Ascending aorta (tissue), 2 donors: ENCODE data around the gene UNC13A. TPM values are rescaled to one million over a fixed set of nuclear protein-coding genes. Genes with fewer than 3 reads are reported as not detected.

Experiments
- DNase-seq, 2 donors: peaks; one replicate each; pipeline ENCODE4 v3.0.0-alpha.2; 2019; ENCODE audit warnings: low spot score in 2 of 2
- H3K27ac ChIP-seq, 2 donors: fragments of 200-600 bp; sonication (generic); one replicate each; pipeline ENCODE4 v1.5.1; 2016 to 2017; ENCODE audit warnings: mild to moderate bottlenecking in 1 of 2
- H3K27me3 ChIP-seq: fragments of 200-600 bp; sonication (generic); one replicate; pipeline ENCODE4 v1.5.1; 2017
- H3K36me3 ChIP-seq, 2 donors: fragments of 200-600 bp; sonication (generic); one replicate each; pipeline ENCODE4 v1.5.1; 2016
- H3K4me1 ChIP-seq, 2 donors: fragments of 200-600 bp; sonication (generic); one replicate each; pipeline ENCODE4 v1.5.1; 2016 to 2017; ENCODE audit warnings: mild to moderate bottlenecking in 1 of 2
- H3K4me3 ChIP-seq, 2 donors: fragments of 200-600 bp; sonication (generic); one replicate each; pipeline ENCODE4 v1.5.1; 2016 to 2017; ENCODE audit warnings: mild to moderate bottlenecking in 1 of 2
- H3K9me3 ChIP-seq, 2 donors: fragments of 200-600 bp; sonication (generic); one replicate each; pipeline ENCODE4 v1.5.1; 2016
- CTCF ChIP-seq, 3 experiments: fragments of 200-600 bp in 2 of 3; fragments of 450-650 bp in 1 of 3; sonication (generic) in 2 of 3; IDR thresholded peaks; one replicate each; pipeline ENCODE4 v1.5.1; 2016 to 2019; ENCODE audit warnings: antibody characterized with exemption in 3 of 3, mild to moderate bottlenecking in 1 of 3, moderate library complexity in 1 of 3
- intact Hi-C: fragments of 100-400 bp; cut with DNase I; formaldehyde crosslinking; loops from one replicate; pipeline ENCODE4 v1.15.1; 2023
- total RNA-seq: library from RNA; depleted of rRNA; stranded (reverse); fragments of >200 nt; gene quantifications from one replicate; pipeline ENCODE4 v1.1.0, GENCODE V29; 2016

Gene UNC13A
- total RNA-seq, 1 donor from 2014 or later = 2.2 TPM

GRCh38 chr19:17703824-17704463 is 15.8 kb upstream of the UNC13A start:
- H3K36me3 ChIP-seq = no peaks in the 10 kb centered on the region
- no peak overlapping the region for H3K4me3 ChIP-seq
- peak; percentile 59 to 65 (median 63) for TF ChIP-seq CTCF (IDR thresholded peaks at IDR 0.05)
- no peak for DNase-seq
- no peak overlapping the region for H3K27ac ChIP-seq
- intact Hi-C loops = loop anchor here (1.0 kb wide), 1 partner anchor 62 kb away; no protein-coding TSS in a partner anchor
- H3K9me3 ChIP-seq = no peaks in the 10 kb centered on the region
- H3K27me3 ChIP-seq = no peaks in the 10 kb centered on the region
- no peaks in the 10 kb centered on the region for H3K4me1 ChIP-seq

GRCh38 chr19:17695198-17695597 is 7.0 kb upstream of the UNC13A start:
- TF ChIP-seq CTCF (IDR thresholded peaks at IDR 0.05) = no peak
- no peak for DNase-seq
- Histone ChIP-seq H3K4me3 (no peak overlapping the region), H3K9me3 (no peaks in the 10 kb centered on the region), H3K27ac (no peak overlapping the region), H3K27me3 (no peaks in the 10 kb centered on the region), H3K36me3 (no peaks in the 10 kb centered on the region), H3K4me1 (no peaks in the 10 kb centered on the region)
- intact Hi-C loops = no loop called here

GRCh38 chr19:17692566-17692965 is 4.4 kb upstream of the UNC13A start:
- intact Hi-C loops = no loop called here
- Histone ChIP-seq H3K27me3 (no peaks in the 10 kb centered on the region), H3K4me1 (no peaks in the 10 kb centered on the region), H3K9me3 (no peaks in the 10 kb centered on the region), H3K36me3 (no peaks in the 10 kb centered on the region), H3K27ac (no peak overlapping the region), H3K4me3 (no peak overlapping the region)
- no peak for DNase-seq
- TF ChIP-seq CTCF (IDR thresholded peaks at IDR 0.05) = no peak

- Histone ChIP-seq H3K4me3 (no peak overlapping the region), H3K27me3 (peaks cover 3% of the 10 kb centered on the region), H3K4me1 (peaks cover 0 to 13% of the 10 kb centered on the region in 2 donors), H3K36me3 (no peaks in the 10 kb centered on the region), H3K9me3 (no peaks in the 10 kb centered on the region), H3K27ac (no peak overlapping the region)
- no peak for TF ChIP-seq CTCF (IDR thresholded peaks at IDR 0.05)
- no peak for DNase-seq
- intact Hi-C loops = loop anchor here (2.0 to 5.0 kb wide), 2 partner anchors 28 to 82 kb away; no protein-coding TSS in a partner anchor
Observed at GRCh38 chr19:17688853-17689595, 870 bp upstream of the UNC13A start.

- intact Hi-C loops = loop anchor here (5.0 kb wide), 1 partner anchor 80 kb away; no protein-coding TSS in a partner anchor
- no peak for DNase-seq
- TF ChIP-seq CTCF (IDR thresholded peaks at IDR 0.05) = no peak
- Histone ChIP-seq H3K36me3 (no peaks in the 10 kb centered on the region), H3K9me3 (no peaks in the 10 kb centered on the region), H3K4me3 (peak overlapping the region; percentile 42 to 55), H3K27ac (peak overlapping the region; percentile 4 to 11), H3K27me3 (peaks cover 3% of the 10 kb centered on the region), H3K4me1 (peaks cover 0 to 13% of the 10 kb centered on the region in 2 donors)
Observed at GRCh38 chr19:17687141-17687856, 855 bp downstream of the UNC13A start.
